Liver (tissue), 9 donors: ENCODE data around the gene PRSS8. TPM values are rescaled to one million over a fixed set of nuclear protein-coding genes. Genes with fewer than 3 reads are reported as not detected.

Experiments
- DNase-seq: peaks from one replicate; pipeline ENCODE4 v3.0.0-alpha.2; 2017; ENCODE audit warnings: low spot score
- H3K27ac ChIP-seq, 2 donors: one replicate each; pipeline ENCODE4 v1.7.0; 2013; ENCODE audit warnings: inconsistent platforms in 2 of 2, low read length in 2 of 2, control low read depth in 1 of 2, low read depth in 1 of 2, mild to moderate bottlenecking in 1 of 2
- H3K27me3 ChIP-seq, 4 donors: one replicate each; pipeline versions ENCODE4 v1.6.1 to v1.7.0; 2013; ENCODE audit warnings: low read length in 3 of 4, inconsistent platforms in 1 of 4, mild to moderate bottlenecking in 1 of 4, moderate library complexity in 1 of 4; ENCODE audit not compliant: control insufficient read depth in 4 of 4, insufficient read depth in 4 of 4
- H3K36me3 ChIP-seq, 4 donors: one replicate each; pipeline versions ENCODE4 v1.6.1 to v1.7.0; 2013; ENCODE audit warnings: low read length in 3 of 4, mild to moderate bottlenecking in 3 of 4, low read depth in 1 of 4, moderate library complexity in 1 of 4; ENCODE audit not compliant: control insufficient read depth in 4 of 4, insufficient read depth in 3 of 4
- H3K4me1 ChIP-seq, 4 donors: one replicate each; pipeline versions ENCODE4 v1.6.1 to v1.7.0; 2013; ENCODE audit warnings: low read length in 3 of 4, mild to moderate bottlenecking in 3 of 4, moderate library complexity in 1 of 4; ENCODE audit not compliant: control insufficient read depth in 4 of 4, insufficient read depth in 4 of 4
- H3K4me3 ChIP-seq, 3 donors: one replicate each; pipeline versions ENCODE4 v1.6.1 to v1.7.0; 2013; ENCODE audit warnings: low read length in 3 of 3, control low read depth in 1 of 3, low read depth in 1 of 3, mild to moderate bottlenecking in 1 of 3
- H3K9ac ChIP-seq, 2 donors: one replicate each; pipeline ENCODE4 v1.7.0; 2013; ENCODE audit warnings: low read length in 2 of 2, mild to moderate bottlenecking in 2 of 2, moderate library complexity in 2 of 2, control low read depth in 1 of 2, low read depth in 1 of 2
- H3K9me3 ChIP-seq, 4 donors: one replicate each; pipeline versions ENCODE4 v1.6.1 to v1.7.0; 2013; ENCODE audit warnings: low read length in 3 of 4; ENCODE audit not compliant: control insufficient read depth in 4 of 4
- CTCF ChIP-seq: fragments of 150-350 bp; IDR thresholded peaks from 2 replicates; pipeline ENCODE4 v1.5.1; 2017; ENCODE audit warnings: improper control_type of control experiment, low read depth, low read length; ENCODE audit not compliant: missing input control
- EGR1 ChIP-seq, 2 donors: IDR thresholded peaks; 2 replicates each; pipeline ENCODE4 v1.6.1; 2016 to 2018; ENCODE audit warnings: antibody characterized with exemption in 2 of 2, low read depth in 2 of 2
- FOXA1 ChIP-seq: IDR thresholded peaks from 2 replicates; pipeline ENCODE4 v1.6.1; 2016; ENCODE audit warnings: antibody characterized with exemption
- FOXA2 ChIP-seq: IDR thresholded peaks from 2 replicates; pipeline ENCODE4 v1.6.1; 2016; ENCODE audit warnings: antibody characterized with exemption
- GABPA ChIP-seq, 2 donors: IDR thresholded peaks in 1 of 2; conservative IDR thresholded peaks in 1 of 2; 2 replicates each; pipeline ENCODE4 v1.6.1; 2016; ENCODE audit warnings: antibody characterized with exemption in 2 of 2, mild to moderate bottlenecking in 1 of 2, moderate library complexity in 1 of 2
- HNF4A ChIP-seq, 2 donors: conservative IDR thresholded peaks; 2 replicates each; pipeline ENCODE4 v1.6.1; 2016; ENCODE audit warnings: antibody characterized with exemption in 2 of 2, mild to moderate bottlenecking in 2 of 2
- HNF4G ChIP-seq: IDR thresholded peaks from 2 replicates; pipeline ENCODE4 v1.6.1; 2016; ENCODE audit warnings: antibody characterized with exemption
- JUND ChIP-seq, 2 donors: IDR thresholded peaks; 2 replicates each; pipeline ENCODE4 v1.6.1; 2016; ENCODE audit warnings: antibody characterized with exemption in 2 of 2
- NR2F2 ChIP-seq: IDR thresholded peaks from 2 replicates; pipeline ENCODE4 v1.6.1; 2016; ENCODE audit warnings: antibody characterized with exemption
- RAD21 ChIP-seq, 2 donors: IDR thresholded peaks; 2 replicates each; pipeline ENCODE4 v1.6.1; 2016; ENCODE audit warnings: antibody characterized with exemption in 2 of 2, mild to moderate bottlenecking in 2 of 2
- REST ChIP-seq: IDR thresholded peaks from 2 replicates; pipeline ENCODE4 v1.6.1; 2016; ENCODE audit warnings: antibody characterized with exemption, mild to moderate bottlenecking
- RXRA ChIP-seq, 2 donors: IDR thresholded peaks; 2 replicates each; pipeline ENCODE4 v1.6.1; 2017 to 2018; ENCODE audit warnings: antibody characterized with exemption in 2 of 2, mild to moderate bottlenecking in 1 of 2
- SP1 ChIP-seq: IDR thresholded peaks from 2 replicates; pipeline ENCODE4 v1.6.1; 2018; ENCODE audit warnings: antibody characterized with exemption, mild to moderate bottlenecking
- TAF1 ChIP-seq: conservative IDR thresholded peaks from 2 replicates; pipeline ENCODE4 v1.6.1; 2016; ENCODE audit warnings: antibody characterized with exemption, mild to moderate bottlenecking
- YY1 ChIP-seq: IDR thresholded peaks from 2 replicates; pipeline ENCODE4 v1.6.1; 2016; ENCODE audit warnings: antibody characterized with exemption, mild to moderate bottlenecking
- ZBTB33 ChIP-seq: IDR thresholded peaks from 2 replicates; pipeline ENCODE4 v1.6.1; 2016; ENCODE audit warnings: antibody characterized with exemption
- WGBS: extraction: QIAGEN DNeasy Blood & Tissue Kit; methylation state at CpG from one replicate; pipeline ENCODE4 v1.1.7; 2013; 5-methylcytosine and 5-hydroxymethylcytosine counted together
- polyA plus RNA-seq, 2 donors: library from polyadenylated mRNA; stranded (reverse) in 1 of 2; unstranded in 1 of 2; fragments of 200-250 nt in 1 of 2; fragments of >200 nt in 1 of 2; fragmentation: Nextera tagmentation in 1 of 2; extraction: Ambion mirVana in 1 of 2; gene quantifications; one replicate each; pipeline versions ENCODE4 v1.2.1 to v1.2.3, GENCODE V29; 2013 to 2015
- total RNA-seq, 2 donors: library from RNA; depleted of rRNA; stranded (reverse); fragments of >200 nt; gene quantifications; one replicate each; pipeline ENCODE4 v1.2.3, GENCODE V29; 2014
- TF ChIP-seq, protein P1 (sequence below): IDR thresholded peaks from 2 replicates; pipeline ENCODE4 v1.6.1; 2016; ENCODE audit warnings: antibody characterized with exemption
- TF ChIP-seq, protein P2 (sequence below): IDR thresholded peaks from 2 replicates; pipeline ENCODE4 v1.6.1; 2016; ENCODE audit warnings: antibody characterized with exemption
- donor health status: healthy.
- donor health status: healthy.
- donor health status: healthy.
- donor health status: healthy.
- donor health status: healthy.

PRSS8 gene
- total and polyA plus RNA-seq, 4 donors = 1.1 to 50.1 (median 8.4) TPM

DNA sequence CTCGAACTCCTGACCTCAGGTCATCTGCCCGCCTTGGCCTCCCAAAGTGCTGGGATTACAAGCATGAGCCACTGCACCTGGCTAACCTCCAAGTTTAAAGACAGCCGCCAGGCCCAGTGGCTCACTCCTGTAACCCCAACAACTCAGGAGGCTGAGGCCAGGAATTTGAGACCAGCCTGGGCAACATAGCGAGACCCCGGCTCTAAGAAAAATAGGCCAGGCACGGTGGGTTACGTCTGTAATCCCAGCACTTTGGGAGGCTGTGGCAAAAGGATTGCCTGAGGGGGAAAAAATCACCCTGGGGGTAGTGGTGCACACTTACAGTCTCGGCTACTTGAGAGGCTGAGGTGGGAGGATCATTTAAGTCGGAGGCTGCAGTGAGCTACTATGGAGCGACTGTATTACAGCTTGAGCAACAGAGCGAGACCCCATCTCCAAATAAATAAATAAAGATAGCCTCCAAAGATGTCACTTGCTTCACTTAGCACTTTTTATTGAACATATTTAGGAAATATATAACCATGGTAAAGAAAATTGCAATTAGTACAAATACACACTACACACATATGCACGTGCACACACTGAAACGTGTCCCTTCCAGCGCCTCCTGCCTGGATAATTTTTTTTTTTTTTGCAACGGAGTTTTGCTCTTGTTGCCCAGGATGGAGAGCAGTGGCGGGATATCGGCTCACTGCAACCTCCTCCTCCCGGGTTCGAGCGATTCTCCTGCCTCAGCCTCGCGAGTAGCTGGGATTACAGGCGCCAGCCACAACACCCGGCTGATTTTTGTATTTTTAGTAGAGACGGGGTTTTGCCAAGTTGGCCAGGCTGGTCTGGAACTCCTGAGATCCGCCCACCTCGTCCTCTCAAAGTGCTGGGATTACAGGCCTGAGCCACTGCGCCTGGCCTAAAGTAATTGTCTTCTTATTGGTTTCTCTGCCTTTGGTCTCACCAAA, 28.7 kb downstream of the PRSS8 start:
- TF ChIP-seq FOXA2 (no peak), EGR1 (IDR thresholded peaks at IDR 0.05; ENCODE audit: low read depth in 2 of 2) (no peak), HNF4A (conservative IDR thresholded peaks at IDR 0.05) (no peak), JUND (IDR thresholded peaks at IDR 0.05) (no peak), RAD21 (IDR thresholded peaks at IDR 0.05) (no peak), GABPA (IDR thresholded peaks at IDR 0.05 in 1 of 2, conservative IDR thresholded peaks at IDR 0.05 in 1 of 2) (no peak), TAF1 (no peak), HNF4G (no peak), SP1 (no peak), REST (no peak), RXRA (IDR thresholded peaks at IDR 0.05) (no peak), FOXA1 (no peak), CTCF (no peak)
- TF ChIP-seq, protein P1, sequence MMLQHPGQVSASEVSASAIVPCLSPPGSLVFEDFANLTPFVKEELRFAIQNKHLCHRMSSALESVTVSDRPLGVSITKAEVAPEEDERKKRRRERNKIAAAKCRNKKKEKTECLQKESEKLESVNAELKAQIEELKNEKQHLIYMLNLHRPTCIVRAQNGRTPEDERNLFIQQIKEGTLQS = no peak
- TF ChIP-seq, protein P2, sequence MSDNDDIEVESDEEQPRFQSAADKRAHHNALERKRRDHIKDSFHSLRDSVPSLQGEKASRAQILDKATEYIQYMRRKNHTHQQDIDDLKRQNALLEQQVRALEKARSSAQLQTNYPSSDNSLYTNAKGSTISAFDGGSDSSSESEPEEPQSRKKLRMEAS = no peak
- Histone ChIP-seq H3K27me3 (no peaks in the 10 kb centered on the region), H3K36me3 (peaks cover 0 to 8% (median 2%) of the 10 kb centered on the region in 4 donors), H3K4me3 (no peak overlapping the region), H3K9ac (no peak overlapping the region), H3K27ac (peak overlapping the region; percentile 86 to 96), H3K9me3 (no peaks in the 10 kb centered on the region), H3K4me1 (peaks cover 0 to 33% (median 20%) of the 10 kb centered on the region in 4 donors)
- WGBS = 83% methylated on average over 28 of the region's 28 CpGs
- no peak for DNase-seq

GRCh38 chr16:31105677-31106213, 29.8 kb downstream of the PRSS8 start:
- Histone ChIP-seq H3K27me3 (no peaks in the 10 kb centered on the region), H3K4me1 (peaks cover 0 to 26% (median 17%) of the 10 kb centered on the region in 4 donors), H3K9ac (no peak overlapping the region), H3K4me3 (no peak overlapping the region), H3K36me3 (no peaks in the 10 kb centered on the region), H3K9me3 (no peaks in the 10 kb centered on the region), H3K27ac (peak overlapping the region; percentile 22 to 75)
- DNase-seq = peak; percentile 92
- WGBS = 5% methylated on average over 33 of the region's 33 CpGs
- TF ChIP-seq HNF4A (conservative IDR thresholded peaks at IDR 0.05) = peak in 1 of 2 donors; percentile 72
- TF ChIP-seq GABPA (IDR thresholded peaks at IDR 0.05 in 1 of 2, conservative IDR thresholded peaks at IDR 0.05 in 1 of 2) = peak in 1 of 2 donors; percentile 52
- TF ChIP-seq FOXA1 = peak; percentile 21
- no peak for TF ChIP-seq HNF4G
- TF ChIP-seq FOXA2 = peak; percentile 41
- peak; percentile 88 to 93 for TF ChIP-seq RXRA (IDR thresholded peaks at IDR 0.05)
- TF ChIP-seq YY1 = peak; percentile 60
- TF ChIP-seq, protein P1 = no peak
- TF ChIP-seq EGR1 (IDR thresholded peaks at IDR 0.05; ENCODE audit: low read depth in 2 of 2) = peak in 1 of 2 donors; percentile 68
- peak; percentile 73 for TF ChIP-seq NR2F2
- TF ChIP-seq SP1 = peak; percentile 87
- no peak for TF ChIP-seq JUND (IDR thresholded peaks at IDR 0.05)
- TF ChIP-seq, protein P2 = no peak
- TF ChIP-seq RAD21 (IDR thresholded peaks at IDR 0.05) = peak; percentile 69 to 77
- no peak for TF ChIP-seq TAF1
- peak; percentile 54 for TF ChIP-seq ZBTB33
